Cardiac septum (tissue), 1 donor: Measurements from ENCODE around the gene VOPP1. TPM values are rescaled to one million over a fixed set of nuclear protein-coding genes. Genes with fewer than 3 reads are reported as not detected.
"Not testable (repeated sequence)": the region's sequence is repeated elsewhere in the genome, so short reads cannot be mapped to it uniquely, and the experiment has no call there.

Source experiments
- DNase-seq: peaks from one replicate; pipeline ENCODE4 v3.0.0-alpha.2; 2020; ENCODE audit warnings: low spot score
- intact Hi-C: fragments of 100-400 bp; cut with DNase I; formaldehyde crosslinking; loops from one replicate; pipeline ENCODE4 v1.14.0; 2022
- total RNA-seq: library from RNA; stranded (reverse); fragmentation: NEBNext Ultra II Directional; extraction: Animal tissue kit (Norgen Biotek cat#: 25700); gene quantifications from one replicate; pipeline ENCODE4 v1.2.1, GENCODE V29; 2021
- donor health status: DM: no; HTN: no; CAD: no.

Gene VOPP1
- total RNA-seq, 1 donor from 2014 or later: 32.0 TPM

DNA sequence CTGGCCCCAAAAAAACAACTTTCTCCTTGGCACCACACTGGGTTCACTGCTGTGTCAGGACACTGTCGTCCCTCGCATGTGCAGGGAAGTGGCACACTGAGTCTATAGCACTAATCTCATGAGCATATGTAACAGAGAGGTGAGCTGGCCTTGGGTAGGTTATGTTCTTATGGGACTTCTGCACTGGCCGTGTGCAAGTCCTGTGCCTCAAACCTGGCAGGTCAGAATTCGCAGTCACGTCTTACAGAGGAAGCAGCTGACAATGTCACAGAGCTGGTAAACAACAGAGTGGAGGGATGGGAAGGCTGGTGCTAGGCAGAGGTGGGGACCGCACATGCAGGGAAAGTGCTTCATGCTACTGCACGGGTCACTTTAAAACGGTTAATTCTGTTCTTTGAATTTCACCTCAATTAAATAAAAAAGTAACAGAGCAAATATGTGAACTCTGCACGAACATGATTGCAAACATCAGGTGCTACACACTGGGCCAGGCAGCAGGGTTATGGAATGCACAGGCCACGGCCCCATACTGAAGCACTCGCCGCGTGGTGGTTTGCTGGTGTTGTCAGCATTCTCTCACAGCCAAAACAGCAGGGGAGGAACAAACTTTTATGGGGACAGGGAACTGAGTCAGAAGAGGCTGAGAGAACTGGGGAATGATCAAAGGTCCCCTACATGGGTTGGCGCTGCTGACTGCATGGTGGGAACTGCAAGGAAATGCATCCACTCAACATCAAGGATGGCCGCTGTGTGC, 54.2 kb downstream of the VOPP1 start:
- intact Hi-C loops: no loop called here
- DNase-seq: no peak

DNA sequence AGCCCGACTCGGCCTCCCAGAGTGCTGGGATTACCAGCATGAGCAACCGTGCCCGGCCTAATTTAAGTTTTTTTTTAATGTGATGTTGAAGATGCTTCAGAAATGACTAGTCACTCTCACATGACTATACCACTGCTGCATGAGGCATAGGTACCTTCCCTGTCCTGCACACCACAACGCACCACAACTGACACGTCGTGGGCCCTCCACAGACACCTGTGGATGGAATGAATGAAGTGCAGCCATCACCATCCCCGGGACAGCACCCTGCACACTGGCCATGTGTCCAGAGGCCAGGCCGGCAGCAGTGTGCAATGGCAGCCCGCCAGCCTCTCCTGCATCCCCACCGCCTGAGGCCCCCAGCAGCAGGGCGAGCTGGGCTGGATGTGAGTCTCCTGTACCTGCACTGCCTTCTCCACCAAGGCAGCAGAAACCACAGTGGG, 55.1 kb downstream of the VOPP1 start:
- intact Hi-C loops: no loop called here
- no peak for DNase-seq

DNA sequence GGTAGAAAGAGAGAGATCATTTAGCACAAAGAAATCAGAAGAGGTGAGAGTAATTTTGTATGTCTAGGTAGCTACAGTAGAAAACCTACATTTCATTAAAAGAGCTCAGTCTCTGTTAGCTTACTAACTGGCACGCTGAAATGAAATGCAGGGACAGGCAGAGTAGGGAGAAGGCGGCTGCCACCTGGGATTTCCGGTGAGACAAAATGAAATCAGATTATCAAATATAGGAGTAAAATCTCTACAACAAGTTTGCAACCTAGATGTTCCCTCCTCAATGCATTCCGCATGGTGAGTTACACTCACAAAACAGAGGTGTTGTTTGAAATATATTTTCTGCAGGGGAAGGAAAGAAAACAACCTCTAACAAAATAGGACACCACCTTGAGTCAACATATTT, 55.9 kb downstream of the VOPP1 start:
- intact Hi-C loops: no loop called here
- no peak for DNase-seq

DNA sequence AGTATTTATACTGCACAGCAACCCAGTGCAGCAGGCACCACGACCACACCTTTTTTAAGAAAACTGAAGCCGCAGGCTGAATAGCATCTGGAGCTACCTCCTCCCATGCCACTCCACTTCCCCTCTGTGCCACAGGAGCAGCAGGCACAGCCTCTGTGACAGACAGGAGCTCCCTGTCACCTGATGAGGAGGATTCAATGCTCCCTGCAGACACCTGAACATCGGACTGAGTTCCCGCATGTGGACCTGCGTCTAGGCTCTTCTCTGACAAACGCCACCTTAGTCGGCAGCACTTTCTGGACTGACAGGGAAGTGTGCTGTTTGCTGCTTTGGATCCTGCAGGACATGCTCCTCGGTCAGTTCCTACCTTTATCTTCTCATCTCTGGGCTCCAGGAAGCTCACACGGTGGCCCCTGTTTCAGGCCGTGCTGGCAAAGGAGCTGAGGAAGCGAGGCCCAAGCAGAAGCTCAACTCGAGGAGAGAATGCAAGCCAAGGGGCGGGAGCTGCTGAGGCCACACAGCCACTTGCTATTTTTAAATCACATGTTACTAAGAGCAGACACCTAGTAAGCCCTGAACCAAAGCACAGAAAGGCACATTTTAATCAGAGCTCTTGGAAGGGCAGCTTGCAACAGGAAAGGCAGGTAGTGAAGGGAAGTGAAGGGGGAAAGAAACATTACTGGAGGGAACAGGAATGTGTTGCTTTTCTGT, 56.6 kb downstream of the VOPP1 start:
- no peak for DNase-seq

DNA sequence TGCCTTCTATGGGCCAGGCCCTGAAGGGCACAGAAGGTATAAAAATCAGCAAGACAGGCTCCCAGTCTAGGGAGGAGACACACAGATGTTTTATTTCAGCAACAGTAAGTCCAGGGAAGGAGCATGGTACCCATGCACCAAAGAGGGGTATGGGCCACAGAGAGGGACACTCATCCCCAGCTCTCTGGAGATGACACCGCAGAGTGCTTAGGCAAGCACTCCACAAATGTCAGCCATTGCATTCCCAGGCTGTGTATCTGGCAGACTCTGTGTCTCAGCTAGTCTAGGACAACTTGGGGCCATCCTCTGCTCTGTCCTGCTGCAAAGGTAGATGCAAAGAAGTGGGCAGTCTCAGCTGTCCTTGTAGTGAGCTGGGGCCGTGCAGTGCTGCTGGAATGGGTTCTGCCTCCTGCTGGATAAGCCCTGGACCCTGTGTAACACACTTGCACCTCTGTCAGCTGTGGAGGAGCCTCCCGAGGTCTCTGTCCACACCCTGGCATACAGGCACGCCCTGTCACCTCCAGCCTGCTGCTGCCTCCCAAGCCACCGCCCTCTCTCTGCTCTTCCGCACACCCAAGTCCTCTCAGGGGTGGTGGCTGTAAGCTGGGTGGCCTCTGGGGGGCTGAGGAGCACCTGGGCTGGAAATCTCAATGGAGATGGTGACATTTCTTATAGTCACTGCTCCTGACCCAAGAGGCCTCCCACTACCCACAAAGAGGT, 57.6 kb downstream of the VOPP1 start:
- intact Hi-C loops: no loop called here
- DNase-seq: no peak

More for the DNA sequence above, 56.6 kb downstream of the VOPP1 start:
- intact Hi-C loops: no loop called here

DNA sequence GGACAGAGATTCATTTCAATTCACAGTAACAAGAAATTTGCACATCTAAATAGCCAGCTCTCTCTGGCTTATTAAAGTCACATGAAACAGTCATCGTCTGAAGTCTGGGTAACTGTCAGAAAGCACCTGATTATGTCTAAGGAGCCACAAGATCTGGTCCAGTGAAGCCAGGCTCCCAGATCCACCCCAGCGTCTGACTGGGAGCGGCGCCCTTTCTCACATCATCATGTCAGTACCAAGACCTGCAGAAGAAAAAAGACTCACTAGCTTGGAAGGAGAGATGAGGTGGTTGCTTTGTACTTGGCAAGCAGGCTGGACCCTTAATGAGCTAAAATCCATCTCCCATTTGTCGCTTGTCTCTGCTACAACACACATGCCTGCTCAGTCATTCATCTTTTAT, 58.4 kb downstream of the VOPP1 start:
- DNase-seq: no peak
- intact Hi-C loops: no loop called here

DNA sequence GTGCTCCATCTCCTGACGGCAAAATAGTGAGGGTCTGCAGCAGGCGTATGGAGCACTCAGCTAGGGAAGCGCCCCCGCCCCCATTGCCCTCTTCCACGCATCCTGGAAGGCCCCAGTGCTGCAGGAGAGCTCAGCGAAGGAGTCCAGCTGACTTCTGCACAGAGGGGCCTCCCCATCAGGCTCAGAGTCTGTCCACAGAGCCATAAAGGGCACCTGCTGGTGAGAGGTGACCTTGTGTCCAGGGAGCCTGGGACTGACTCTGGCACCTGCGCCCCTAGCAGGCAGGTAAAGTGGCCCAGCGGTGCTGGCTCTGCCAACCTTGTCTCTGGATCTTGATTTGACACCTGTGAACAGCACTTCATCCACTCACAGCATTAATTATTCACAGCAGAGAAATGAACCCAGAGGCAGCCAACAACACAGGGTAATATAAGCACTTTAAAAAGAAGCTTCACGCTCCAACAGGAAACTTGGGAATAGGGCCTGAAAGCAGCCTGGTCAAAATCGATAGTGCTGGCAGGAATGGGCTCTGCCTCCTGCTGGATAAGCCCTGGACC, 59.6 kb downstream of the VOPP1 start:
- intact Hi-C loops: no loop called here
- no peak for DNase-seq

DNA sequence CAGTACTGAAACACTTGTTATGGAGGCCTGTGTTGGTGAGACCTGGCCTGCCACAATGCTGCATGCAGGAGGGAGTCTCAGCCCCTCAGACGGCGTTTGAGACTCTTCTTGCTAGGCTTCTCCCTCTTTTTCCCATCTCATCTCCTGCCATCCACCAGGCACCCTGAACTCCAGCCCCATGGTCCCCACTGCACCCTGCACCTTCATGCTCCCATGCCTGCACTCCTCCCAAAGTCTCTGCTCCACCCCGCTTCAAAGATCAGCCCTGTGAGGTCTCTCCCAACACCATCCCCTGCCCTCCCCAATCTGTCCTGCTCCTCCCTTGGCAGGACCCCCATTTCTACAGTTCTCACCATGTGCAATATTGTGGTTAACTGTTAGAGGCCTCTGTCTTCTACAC, 61.7 kb downstream of the VOPP1 start:
- DNase-seq: no peak
- intact Hi-C loops: no loop called here

DNA sequence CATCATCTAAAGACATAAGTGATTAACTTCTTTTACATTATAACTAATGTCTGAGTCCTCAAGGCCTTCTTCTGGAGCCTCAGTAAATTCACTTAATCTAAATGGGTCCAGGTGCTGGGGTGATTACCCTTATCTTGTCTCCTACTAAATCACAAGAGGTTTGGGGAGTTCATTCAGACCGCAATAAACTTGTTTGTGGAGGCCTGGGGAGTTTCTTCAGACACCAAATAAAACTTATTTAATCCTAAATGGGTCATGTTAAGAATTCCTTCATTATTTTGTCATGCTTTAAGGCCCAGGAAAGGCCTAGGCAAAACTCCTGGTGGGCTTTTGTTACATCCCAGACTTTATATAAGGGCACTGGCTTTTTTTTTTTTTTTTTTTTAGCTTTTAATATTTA, 62.1 kb downstream of the VOPP1 start:
- DNase-seq, intact Hi-C loops: not testable (repeated sequence)

DNA sequence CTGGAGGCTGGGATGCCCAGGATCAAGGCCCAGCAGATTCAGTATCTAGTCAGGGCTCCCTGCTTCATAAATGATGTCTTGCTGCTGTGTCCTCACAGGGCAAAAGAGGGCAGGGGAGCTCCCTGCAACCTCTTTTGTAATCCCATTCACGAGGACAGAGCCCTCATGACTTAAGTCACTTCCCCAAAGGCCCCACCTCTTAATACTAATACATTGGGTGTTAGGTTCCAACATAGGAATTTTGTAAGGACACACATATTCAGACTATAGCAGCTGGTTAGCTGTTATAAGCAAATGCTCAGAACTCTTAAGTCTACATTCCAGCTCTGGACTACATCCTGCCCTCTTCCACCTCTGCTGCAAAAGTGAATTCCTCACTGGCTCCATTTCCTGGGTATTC, 63.0 kb downstream of the VOPP1 start:
- no peak for DNase-seq
- intact Hi-C loops: no loop called here

DNA sequence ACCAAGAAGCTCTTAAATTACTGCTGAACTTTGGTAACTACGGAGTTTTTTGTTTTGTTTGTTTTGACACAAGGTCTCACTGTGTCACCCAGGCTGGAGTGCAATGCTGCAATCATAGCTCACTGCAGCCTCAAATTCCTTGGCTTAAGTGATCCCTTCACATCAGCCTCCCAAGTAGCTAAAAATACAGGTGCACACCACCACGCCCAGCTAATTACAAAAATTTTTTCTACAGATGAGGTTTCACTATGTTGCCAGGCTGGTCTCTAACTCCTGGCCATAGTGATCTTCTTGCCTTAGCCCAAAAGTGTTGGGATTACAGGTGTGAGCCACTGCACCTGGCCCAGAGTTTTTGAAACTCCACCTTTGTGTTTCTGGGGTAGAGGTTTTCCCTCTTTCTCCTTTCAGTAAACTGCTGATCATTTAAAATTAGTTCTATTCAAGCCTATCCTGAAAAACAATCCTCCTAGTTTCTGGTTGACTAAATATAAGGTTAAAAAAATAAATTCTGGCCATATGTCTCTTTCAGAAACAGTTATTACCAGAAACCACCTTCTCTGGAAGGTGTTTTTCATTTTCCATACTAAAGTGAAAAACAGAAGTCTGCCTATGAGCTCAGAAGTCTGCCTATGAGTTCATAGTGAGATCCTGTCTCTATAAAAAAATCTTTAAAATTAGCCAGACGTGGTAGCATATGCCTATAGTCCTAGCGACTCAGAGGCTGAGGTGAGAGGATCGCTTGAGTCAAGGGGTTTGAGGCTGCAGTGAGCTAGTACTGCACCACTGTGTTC, 63.9 kb downstream of the VOPP1 start:
- DNase-seq: peak; percentile 35
- intact Hi-C loops: no loop called here

DNA sequence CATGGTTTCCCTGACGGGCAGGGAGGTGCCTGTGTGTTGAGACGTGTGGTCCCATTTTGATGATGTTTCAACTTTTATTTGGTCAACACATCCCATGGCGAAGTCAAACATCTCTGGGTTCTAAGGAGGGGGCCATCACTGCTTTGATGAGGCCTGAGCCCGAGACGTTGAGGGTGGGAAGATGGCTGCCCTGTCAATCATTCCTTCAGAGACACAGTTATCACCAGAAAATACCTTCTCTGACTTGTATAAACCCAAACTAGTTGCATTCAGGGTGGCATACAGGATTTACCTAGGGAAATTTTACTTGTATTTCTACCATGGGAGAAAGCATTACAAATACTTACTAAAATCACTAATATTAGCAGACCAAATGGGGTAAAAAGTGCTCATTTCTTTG, 64.6 kb downstream of the VOPP1 start:
- intact Hi-C loops: no loop called here
- DNase-seq: peak; percentile 26

DNA sequence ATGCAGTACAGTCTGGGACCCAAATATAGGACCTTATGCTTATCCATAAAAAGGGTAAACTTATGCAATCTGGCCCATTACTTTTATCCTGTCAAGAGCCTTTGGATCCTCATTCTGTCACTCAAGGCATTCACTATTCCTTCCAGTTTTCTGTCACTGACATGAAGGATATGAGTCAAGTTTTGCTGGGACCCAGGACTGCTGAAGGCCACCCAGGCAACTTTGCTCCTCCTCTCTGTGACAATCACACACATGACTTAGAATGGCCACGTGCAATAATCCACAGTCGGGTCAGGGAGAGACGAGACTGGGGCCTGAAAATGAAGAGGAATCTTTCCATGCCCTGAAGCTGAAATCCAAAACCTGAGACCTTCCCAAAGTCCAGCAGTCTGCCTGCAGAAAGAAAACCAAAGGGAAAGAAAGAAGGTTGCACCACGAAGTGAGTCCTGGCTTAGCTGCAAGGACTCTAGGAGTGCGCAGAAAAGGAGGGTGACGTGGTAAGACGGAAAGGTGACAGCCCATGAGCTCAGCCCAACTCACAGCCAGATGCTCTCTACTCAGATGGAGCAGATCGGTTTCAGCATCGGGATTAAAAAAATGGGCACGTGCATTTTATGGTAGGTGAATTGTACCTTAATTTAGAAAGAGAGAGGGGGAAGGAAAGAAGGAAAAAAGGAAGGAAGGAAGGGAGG, 67.2 kb downstream of the VOPP1 start:
- DNase-seq: peak; percentile 50
- intact Hi-C loops: no loop called here

DNA sequence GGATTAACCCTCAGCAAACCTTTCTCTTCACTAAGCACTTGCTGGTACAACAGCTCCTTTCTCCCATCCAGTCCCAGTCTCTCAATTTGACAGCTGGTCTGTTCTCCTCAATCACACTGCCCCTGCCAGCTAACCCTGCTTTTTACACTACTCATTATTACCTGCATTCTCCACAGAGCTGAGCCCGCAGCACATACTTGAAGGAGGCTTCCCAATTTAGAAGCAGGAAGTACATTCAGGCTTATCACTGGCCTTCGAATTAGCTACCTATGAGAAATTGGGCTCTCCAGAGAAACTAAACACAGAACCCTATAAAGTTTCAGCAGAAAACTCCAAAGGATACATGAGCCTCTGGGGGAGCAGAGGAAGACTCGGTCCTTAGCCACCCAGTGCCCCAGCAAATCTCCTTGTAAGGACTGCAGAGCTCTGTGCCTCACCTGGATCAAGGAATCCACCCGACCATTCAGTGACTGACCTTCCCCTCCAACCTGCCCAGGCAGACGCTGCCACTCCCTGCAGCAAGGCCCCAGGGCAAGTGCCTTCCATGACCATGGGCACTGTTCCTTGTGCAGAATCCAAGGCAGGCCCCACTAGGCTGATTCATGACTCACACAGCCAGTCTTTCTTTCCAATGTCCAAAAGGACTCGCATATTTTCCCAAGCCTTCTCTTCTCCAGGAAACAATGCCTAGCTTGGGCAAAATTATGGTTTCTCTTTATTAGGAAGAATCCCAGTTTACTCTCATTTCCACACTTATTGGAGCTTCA, 68.0 kb downstream of the VOPP1 start:
- peak; percentile 38 for DNase-seq
- intact Hi-C loops: no loop called here

DNA sequence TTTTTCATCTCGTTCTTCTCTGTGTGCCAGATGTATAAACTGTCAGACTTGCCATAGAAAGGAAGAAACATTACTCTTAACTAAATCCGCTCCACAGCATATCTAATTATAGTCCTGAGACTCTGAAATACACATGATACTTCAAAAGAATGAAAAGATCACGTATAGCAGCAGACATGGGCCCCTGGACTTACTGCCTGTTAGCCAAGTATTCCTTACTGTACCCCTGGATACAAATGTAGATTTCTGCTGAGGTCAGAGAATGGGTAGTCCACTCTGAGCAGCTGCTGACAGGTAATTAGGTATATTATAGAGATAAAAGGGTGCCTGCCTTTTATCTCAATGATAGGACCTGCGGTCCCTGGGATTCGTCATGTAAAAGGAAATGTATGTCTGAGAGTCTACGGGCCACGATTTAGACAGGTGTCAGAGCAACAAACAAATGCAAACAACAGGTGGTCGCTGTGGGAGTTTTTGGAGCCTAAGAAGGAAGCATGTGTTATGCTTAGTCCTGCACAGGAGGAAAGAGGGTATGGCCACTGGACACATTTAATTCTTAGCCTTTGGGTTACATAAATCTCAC, 69.4 kb downstream of the VOPP1 start:
- intact Hi-C loops: no loop called here
- DNase-seq: no peak

DNA sequence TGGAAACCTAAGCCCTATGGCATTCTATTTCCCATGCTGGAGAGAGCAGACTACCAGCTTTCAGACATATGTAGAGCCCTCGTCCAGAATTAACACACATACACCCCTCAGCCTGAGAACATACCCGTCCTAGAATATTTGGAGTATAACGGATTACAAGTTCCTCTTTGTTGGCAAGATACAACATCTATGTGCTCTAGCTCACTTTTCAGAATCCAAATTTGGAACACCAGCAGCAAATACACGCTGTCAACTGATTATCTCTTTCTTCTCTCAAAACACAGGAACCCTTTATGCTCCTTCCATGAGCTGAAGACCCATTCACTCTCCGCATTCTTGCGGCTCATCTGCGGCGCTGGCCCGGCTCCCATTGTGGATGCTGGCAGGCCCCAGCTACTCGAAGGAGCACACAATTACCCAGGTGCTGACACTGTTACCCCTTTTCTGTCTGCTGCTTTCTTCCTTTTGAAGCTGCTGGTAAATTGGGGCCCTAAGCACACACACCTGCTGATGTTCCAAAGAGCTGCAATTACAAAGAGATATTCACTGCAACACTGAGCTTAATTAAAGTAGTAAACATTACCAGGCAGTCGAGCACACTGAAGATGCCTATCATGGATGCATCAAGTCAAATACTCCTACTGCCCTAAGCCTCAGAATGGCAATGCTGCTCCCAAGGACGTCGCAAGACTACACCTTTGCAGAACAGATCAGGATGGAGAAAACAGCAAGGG, 70.0 kb downstream of the VOPP1 start:
- DNase-seq: no peak
- intact Hi-C loops: no loop called here

DNA sequence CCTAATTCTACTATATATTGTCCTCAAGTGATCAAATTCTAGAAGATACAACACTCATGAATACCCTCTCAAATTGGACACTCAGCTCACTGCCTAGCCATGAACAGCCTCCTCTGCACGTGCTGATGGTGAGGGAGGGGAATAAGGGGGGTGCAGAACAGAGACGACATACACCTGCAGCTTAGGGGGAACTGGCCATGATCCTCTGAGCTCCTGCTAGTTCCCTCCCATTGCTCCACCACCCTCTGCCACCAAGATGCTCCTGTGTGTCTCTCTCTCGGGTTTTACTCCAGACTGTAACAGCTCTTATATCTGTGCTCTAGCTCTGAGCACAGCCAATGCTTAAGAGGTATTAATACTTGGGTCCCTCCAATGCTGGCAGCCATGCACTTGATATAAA, 70.7 kb downstream of the VOPP1 start:
- intact Hi-C loops: no loop called here

More for the DNA sequence above, 70.7 kb downstream of the VOPP1 start:
- no peak for DNase-seq
